Mucosa of rectum (tissue), 2 donors: Measurements from ENCODE around the gene ATP8A1.
"Not testable (repeated sequence)": the region's sequence is repeated elsewhere in the genome, so short reads cannot be mapped to it uniquely, and the experiment has no call there.

ENCODE experiments used
- H3K27ac ChIP-seq, 2 donors: one replicate each; pipeline ENCODE4 v1.7.0; 2013; ENCODE audit warnings: inconsistent platforms in 2 of 2, low read depth in 2 of 2, low read length in 2 of 2
- H3K27me3 ChIP-seq, 2 donors: one replicate each; pipeline ENCODE4 v1.7.0; 2013; ENCODE audit warnings: low read length in 2 of 2; ENCODE audit not compliant: control insufficient read depth in 2 of 2, insufficient read depth in 2 of 2
- H3K36me3 ChIP-seq, 2 donors: one replicate each; pipeline ENCODE4 v1.7.0; 2013; ENCODE audit warnings: low read length in 2 of 2; ENCODE audit not compliant: control insufficient read depth in 2 of 2, insufficient read depth in 2 of 2
- H3K4me1 ChIP-seq, 2 donors: one replicate each; pipeline ENCODE4 v1.7.0; 2013; ENCODE audit warnings: low read length in 2 of 2, mild to moderate bottlenecking in 1 of 2; ENCODE audit not compliant: control insufficient read depth in 2 of 2, insufficient read depth in 2 of 2
- H3K4me3 ChIP-seq, 2 donors: one replicate each; pipeline ENCODE4 v1.7.0; 2013; ENCODE audit warnings: low read length in 2 of 2
- H3K9ac ChIP-seq, 2 donors: one replicate each; pipeline ENCODE4 v1.7.0; 2013; ENCODE audit warnings: low read length in 2 of 2, low read depth in 1 of 2, mild to moderate bottlenecking in 1 of 2
- H3K9me3 ChIP-seq, 2 donors: one replicate each; pipeline ENCODE4 v1.7.0; 2013; ENCODE audit warnings: low read length in 2 of 2; ENCODE audit not compliant: control insufficient read depth in 2 of 2
- donor health status: healthy.
- donor health status: Normal muscosa, but diverticular disease.

Gene ATP8A1

GRCh38 chr4:42395595-42395994 is 261.3 kb downstream of the ATP8A1 start:
- H3K4me1 ChIP-seq, result peaks cover 7 to 8% of the 10 kb centered on the region in 2 donors
- H3K4me3 ChIP-seq, result no peak overlapping the region
- no peak overlapping the region for H3K27ac ChIP-seq

GRCh38 chr4:42392436-42392835 is 264.5 kb downstream of the ATP8A1 start:
- no peak overlapping the region for H3K27ac ChIP-seq

More at GRCh38 chr4:42395595-42395994, 261.3 kb downstream of the ATP8A1 start:
- H3K9ac ChIP-seq, result no peak overlapping the region
- no peaks in the 10 kb centered on the region for H3K9me3 ChIP-seq
- H3K27me3 ChIP-seq, result peaks cover 26 to 34% of the 10 kb centered on the region in 2 donors
- H3K36me3 ChIP-seq, result no peaks in the 10 kb centered on the region

GRCh38 chr4:42391981-42392380 is 264.9 kb downstream of the ATP8A1 start:
- no peak overlapping the region for H3K9ac ChIP-seq
- H3K4me1 ChIP-seq, result peaks cover 3 to 7% of the 10 kb centered on the region in 2 donors
- H3K9me3 ChIP-seq, result no peaks in the 10 kb centered on the region
- peaks cover 5 to 16% of the 10 kb centered on the region in 2 donors for H3K27me3 ChIP-seq
- no peak overlapping the region for H3K27ac ChIP-seq
- H3K4me3 ChIP-seq, result no peak overlapping the region
- no peaks in the 10 kb centered on the region for H3K36me3 ChIP-seq

More at GRCh38 chr4:42392436-42392835, 264.5 kb downstream of the ATP8A1 start:
- Histone ChIP-seq H3K36me3 (no peaks in the 10 kb centered on the region), H3K27me3 (peaks cover 5 to 16% of the 10 kb centered on the region in 2 donors), H3K4me1 (peaks cover 3 to 7% of the 10 kb centered on the region in 2 donors), H3K9me3 (no peaks in the 10 kb centered on the region), H3K4me3 (no peak overlapping the region), H3K9ac (no peak overlapping the region)

GRCh38 chr4:42391355-42391664 is 265.6 kb downstream of the ATP8A1 start:
- Histone ChIP-seq H3K27ac (no peak overlapping the region), H3K27me3 (peaks cover 3 to 9% of the 10 kb centered on the region in 2 donors), H3K9ac (no peak overlapping the region), H3K36me3 (no peaks in the 10 kb centered on the region), H3K4me1 (peaks cover 0 to under 1% of the 10 kb centered on the region in 2 donors), H3K4me3 (no peak overlapping the region), H3K9me3 (no peaks in the 10 kb centered on the region)

GRCh38 chr4:42390622-42391354 is 266.1 kb downstream of the ATP8A1 start:
- peaks cover 3 to 8% of the 10 kb centered on the region in 2 donors for H3K27me3 ChIP-seq
- no peak overlapping the region for H3K27ac ChIP-seq
- no peak overlapping the region for H3K4me3 ChIP-seq
- H3K36me3 ChIP-seq, result no peaks in the 10 kb centered on the region
- no peaks in the 10 kb centered on the region for H3K4me1 ChIP-seq
- no peak overlapping the region for H3K9ac ChIP-seq
- no peaks in the 10 kb centered on the region for H3K9me3 ChIP-seq

GRCh38 chr4:42385516-42385915 is 271.4 kb downstream of the ATP8A1 start:
- Histone ChIP-seq H3K27ac (no peak overlapping the region), H3K9ac (no peak overlapping the region), H3K4me3 (no peak overlapping the region), H3K4me1 (no peaks in the 10 kb centered on the region), H3K27me3 (no peaks in the 10 kb centered on the region), H3K9me3 (no peaks in the 10 kb centered on the region), H3K36me3 (no peaks in the 10 kb centered on the region)

GRCh38 chr4:42381666-42382065 is 275.2 kb downstream of the ATP8A1 start:
- H3K27ac ChIP-seq, result no peak overlapping the region
- H3K4me1 ChIP-seq, result no peaks in the 10 kb centered on the region
- H3K9me3 ChIP-seq, result no peaks in the 10 kb centered on the region
- no peak overlapping the region for H3K9ac ChIP-seq
- H3K27me3 ChIP-seq, result no peaks in the 10 kb centered on the region
- H3K4me3 ChIP-seq, result no peak overlapping the region
- no peaks in the 10 kb centered on the region for H3K36me3 ChIP-seq

GRCh38 chr4:42377497-42377896 is 279.4 kb downstream of the ATP8A1 start:
- H3K9me3 ChIP-seq, result no peaks in the 10 kb centered on the region
- H3K27me3 ChIP-seq, result no peaks in the 10 kb centered on the region
- H3K9ac ChIP-seq, result no peak overlapping the region
- H3K4me3 ChIP-seq, result no peak overlapping the region
- H3K4me1 ChIP-seq, result no peaks in the 10 kb centered on the region
- no peaks in the 10 kb centered on the region for H3K36me3 ChIP-seq
- H3K27ac ChIP-seq, result no peak overlapping the region

- H3K27me3 ChIP-seq, H3K9ac ChIP-seq, H3K27ac ChIP-seq: not testable (repeated sequence)
These were observed 284.6 kb downstream of the ATP8A1 start for GRCh38 chr4:42372303-42372702.

GRCh38 chr4:42371305-42372252 is 285.3 kb downstream of the ATP8A1 start:
- no peaks in the 10 kb centered on the region for H3K9me3 ChIP-seq
- no peaks in the 10 kb centered on the region for H3K36me3 ChIP-seq
- H3K27me3 ChIP-seq, result no peaks in the 10 kb centered on the region
- H3K27ac ChIP-seq, result no peak overlapping the region
- H3K4me1 ChIP-seq, result no peaks in the 10 kb centered on the region
- H3K4me3 ChIP-seq, result no peak overlapping the region
- no peak overlapping the region for H3K9ac ChIP-seq

More at GRCh38 chr4:42372303-42372702, 284.6 kb downstream of the ATP8A1 start:
- not testable (repeated sequence) for H3K36me3 ChIP-seq, H3K9me3 ChIP-seq, H3K4me3 ChIP-seq, H3K4me1 ChIP-seq
